Peyer's patch (tissue), 4 donors: ENCODE measurements around the gene THRSP. TPM values are rescaled to one million over a fixed set of nuclear protein-coding genes. Genes with fewer than 3 reads are reported as not detected.
"Not testable (repeated sequence)": the region's sequence is repeated elsewhere in the genome, so short reads cannot be mapped to it uniquely, and the experiment has no call there.

Experiments used
- DNase-seq, 3 donors: peaks; one replicate each; pipeline ENCODE4 v3.0.0-alpha.2; 2017 to 2019
- H3K27ac ChIP-seq, 4 donors: fragments of 200-600 bp; sonication (generic); one replicate each; pipeline ENCODE4 v1.5.1; 2016 to 2019
- H3K27me3 ChIP-seq, 2 donors: fragments of 200-600 bp; sonication (generic); one replicate each; pipeline ENCODE4 v1.5.1; 2019
- H3K36me3 ChIP-seq, 3 donors: fragments of 200-600 bp; sonication (generic); one replicate each; pipeline ENCODE4 v1.5.1; 2016 to 2019
- H3K4me1 ChIP-seq, 4 donors: fragments of 200-600 bp; sonication (generic); one replicate each; pipeline ENCODE4 v1.5.1; 2016 to 2019
- H3K4me3 ChIP-seq, 4 donors: fragments of 200-600 bp; sonication (generic); 1 replicate in 3 of 4; 2 replicates in 1 of 4; pipeline ENCODE4 v1.5.1; 2016 to 2019; ENCODE audit warnings: mild to moderate bottlenecking in 1 of 4
- H3K9me3 ChIP-seq, 4 donors: fragments of 200-600 bp; sonication (generic); one replicate each; pipeline ENCODE4 v1.5.1; 2016 to 2019; ENCODE audit warnings: mild to moderate bottlenecking in 1 of 4
- CTCF ChIP-seq, 6 experiments: fragments of 450-650 bp in 4 of 6; fragments of 200-600 bp in 2 of 6; sonication (generic) in 1 of 6; IDR thresholded peaks; one replicate each; pipeline ENCODE4 v1.5.1; 2017 to 2019; ENCODE audit warnings: antibody characterized with exemption in 6 of 6, mild to moderate bottlenecking in 3 of 6, moderate library complexity in 1 of 6
- POLR2A ChIP-seq, 2 donors: fragments of 450-650 bp; IDR thresholded peaks; one replicate each; pipeline ENCODE4 v1.5.1; 2017; ENCODE audit warnings: antibody characterized with exemption in 2 of 2, mild to moderate bottlenecking in 2 of 2, moderate library complexity in 2 of 2
- total RNA-seq, 4 donors: library from RNA; depleted of rRNA; stranded (reverse); fragments of >200 nt; gene quantifications; one replicate each; pipeline ENCODE4 v1.1.0, GENCODE V29; 2016

The THRSP gene
- total RNA-seq, 4 donors from 2014 or later, result 4.1 TPM; not detected in 3

- H3K27me3 ChIP-seq, result no peaks in the 10 kb centered on the region
- peak within 1 kb of the TSS; percentile 15 to 71 (median 46) for H3K4me3 ChIP-seq
- H3K4me1 ChIP-seq, result no peaks in the 10 kb centered on the region
- peak in 2 of 3 donors; percentile 60 to 73 for DNase-seq
- no peaks in the 10 kb centered on the region for H3K36me3 ChIP-seq
- H3K9me3 ChIP-seq, result no peaks in the 10 kb centered on the region
- peak within 1 kb of the TSS in 3 of 4 donors; percentile 38 to 60 (median 43) for H3K27ac ChIP-seq
- TF ChIP-seq POLR2A (IDR thresholded peaks at IDR 0.05), result peak; percentile 41 to 53
- TF ChIP-seq CTCF (IDR thresholded peaks at IDR 0.05), result no peak
Measured at GRCh38 chr11:78022397-78023396, 41.0 kb upstream of the THRSP start, which contains the start of gene KCTD14. KCTD14 (minus strand) TSS chr11:78023276; CDS start chr11:78023249, 27 bp downstream.

- Histone ChIP-seq H3K4me1 (no peaks in the 10 kb centered on the region), H3K36me3 (no peaks in the 10 kb centered on the region), H3K27me3 (no peaks in the 10 kb centered on the region), H3K9me3 (no peaks in the 10 kb centered on the region), H3K27ac (peak overlapping the region in 3 of 4 donors; percentile 38 to 60 (median 43)), H3K4me3 (peak overlapping the region in 3 of 4 donors; percentile 34 to 71 (median 58))
- no peak for DNase-seq
- TF ChIP-seq CTCF (IDR thresholded peaks at IDR 0.05) (peak in 2 of 6 experiments; percentile 2 to 12), POLR2A (IDR thresholded peaks at IDR 0.05) (no peak)
Measured at GRCh38 chr11:78023426-78023825, 40.2 kb upstream of the THRSP start.

DNA sequence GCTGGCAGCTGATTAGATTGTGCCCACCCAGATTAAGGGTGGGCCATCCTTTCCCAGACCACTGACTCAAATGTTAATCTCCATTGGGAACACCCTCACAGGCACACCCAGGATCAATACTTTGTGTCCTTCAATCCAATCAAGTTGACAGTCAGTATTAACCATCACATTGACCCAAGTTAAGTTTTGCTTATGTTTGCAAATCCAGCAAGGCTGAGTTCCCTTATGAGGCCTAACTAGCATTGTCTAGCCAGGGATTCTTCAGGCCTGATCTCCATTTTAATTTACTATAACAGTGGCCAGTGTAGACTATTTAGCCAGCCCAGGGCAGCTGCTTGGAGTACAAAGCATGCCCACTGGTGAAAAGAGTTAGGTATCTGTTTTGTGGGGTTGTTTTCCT lies 38.3 kb upstream of the THRSP start:
- Histone ChIP-seq H3K4me3 (no peak overlapping the region), H3K27me3 (no peaks in the 10 kb centered on the region), H3K36me3 (no peaks in the 10 kb centered on the region), H3K27ac (no peak overlapping the region), H3K4me1 (peaks cover 0 to under 1% (median 0%) of the 10 kb centered on the region in 4 donors), H3K9me3 (no peaks in the 10 kb centered on the region)
- TF ChIP-seq POLR2A (IDR thresholded peaks at IDR 0.05) (no peak), CTCF (IDR thresholded peaks at IDR 0.05) (no peak)
- DNase-seq, result no peak

DNA sequence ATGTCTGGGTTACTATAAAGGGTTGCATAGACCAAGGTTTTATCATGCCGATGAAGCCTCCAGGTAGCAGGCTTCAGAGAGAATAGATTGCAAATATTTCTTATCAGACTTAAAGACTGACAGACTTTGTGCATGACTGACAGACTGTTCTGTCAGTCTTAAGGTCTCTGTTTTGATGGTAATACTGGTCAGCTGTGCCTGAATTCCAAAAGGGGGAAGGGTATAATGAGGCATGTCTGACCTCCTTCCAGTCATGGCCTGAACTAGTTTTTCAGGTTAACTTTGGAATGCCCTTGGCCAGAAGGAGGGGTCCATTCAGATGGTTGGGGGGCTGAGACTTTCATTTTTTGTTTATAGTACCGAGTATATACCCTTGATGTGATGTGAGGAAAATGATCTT lies 35.9 kb upstream of the THRSP start:
- Histone ChIP-seq H3K27ac (no peak overlapping the region), H3K4me3 (no peak overlapping the region), H3K27me3 (no peaks in the 10 kb centered on the region), H3K4me1 (peaks cover 0 to 7% (median 0%) of the 10 kb centered on the region in 4 donors), H3K36me3 (no peaks in the 10 kb centered on the region), H3K9me3 (no peaks in the 10 kb centered on the region)
- no peak for DNase-seq
- TF ChIP-seq POLR2A (IDR thresholded peaks at IDR 0.05) (no peak), CTCF (IDR thresholded peaks at IDR 0.05) (no peak)

DNA sequence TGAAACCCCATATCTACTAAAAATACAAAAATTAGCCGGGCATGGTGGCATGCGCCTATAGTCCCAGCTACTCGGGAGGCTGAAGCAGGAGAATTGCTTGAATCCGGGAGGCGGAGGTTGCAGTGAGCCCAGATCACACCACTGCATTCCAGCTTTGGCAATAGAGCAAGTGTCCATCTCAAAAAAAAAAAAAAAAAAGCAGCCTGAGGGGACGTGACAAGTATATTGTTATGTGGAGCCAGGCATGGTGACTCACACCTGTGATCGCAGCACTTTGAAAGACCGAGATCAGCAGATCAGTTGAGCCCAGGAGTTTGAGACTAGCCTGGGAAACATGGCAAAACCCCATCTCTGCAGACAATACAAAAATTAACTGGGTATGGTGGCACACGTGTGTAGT lies 35.2 kb upstream of the THRSP start:
- not testable (repeated sequence) for H3K4me3 ChIP-seq, DNase-seq, H3K4me1 ChIP-seq, H3K27ac ChIP-seq, H3K36me3 ChIP-seq, H3K27me3 ChIP-seq, H3K9me3 ChIP-seq
